GM18858 (cell line): ENCODE measurements around the gene TBXAS1.

Experiments used
- ATAC-seq: cut with Tn5 transposase; IDR thresholded peaks from one replicate; pipeline ENCODE4 v1.9.1; 2021; ENCODE audit not compliant: unreplicated experiment

TBXAS1 gene

GRCh38 chr7:139974179-139974811 lies 145.2 kb downstream of the TBXAS1 start:
- ATAC-seq = no peak

GRCh38 chr7:139976055-139976837 lies 147.2 kb downstream of the TBXAS1 start:
- no peak for ATAC-seq

GRCh38 chr7:139976838-139977656 lies 148.0 kb downstream of the TBXAS1 start:
- no peak for ATAC-seq

GRCh38 chr7:139981511-139981895 lies 152.4 kb downstream of the TBXAS1 start:
- ATAC-seq = no peak

- no peak for ATAC-seq
These were observed 154.2 kb downstream of the TBXAS1 start for GRCh38 chr7:139982927-139983920.

- ATAC-seq = no peak
These were observed 155.8 kb downstream of the TBXAS1 start for GRCh38 chr7:139984642-139985539.

GRCh38 chr7:139985811-139986210 lies 156.7 kb downstream of the TBXAS1 start:
- no peak for ATAC-seq

GRCh38 chr7:139987691-139988516 lies 158.8 kb downstream of the TBXAS1 start:
- ATAC-seq = no peak

GRCh38 chr7:139989366-139990141 lies 160.5 kb downstream of the TBXAS1 start:
- ATAC-seq = no peak

GRCh38 chr7:139990142-139990535 lies 161.1 kb downstream of the TBXAS1 start:
- ATAC-seq = no peak

GRCh38 chr7:139990571-139991268 lies 161.7 kb downstream of the TBXAS1 start:
- no peak for ATAC-seq

GRCh38 chr7:139991269-139991666 lies 162.2 kb downstream of the TBXAS1 start:
- ATAC-seq = no peak

- no peak for ATAC-seq
These were observed 162.8 kb downstream of the TBXAS1 start for GRCh38 chr7:139991911-139992310.

GRCh38 chr7:139992353-139993044 lies 163.4 kb downstream of the TBXAS1 start:
- ATAC-seq = no peak

GRCh38 chr7:139993169-139993568 lies 164.1 kb downstream of the TBXAS1 start:
- no peak for ATAC-seq

- ATAC-seq = no peak
These were observed 164.5 kb downstream of the TBXAS1 start for GRCh38 chr7:139993592-139993991.

GRCh38 chr7:139994356-139994755 lies 165.3 kb downstream of the TBXAS1 start:
- no peak for ATAC-seq
